Astrocyte of the spinal cord (primary cell): ENCODE results near the gene ZNF407.

ENCODE experiments used
- DNase-seq: peaks from one replicate; pipeline ENCODE4 v3.0.0; 2011; ENCODE audit warnings: low read depth, low spot score
- H3K4me3 ChIP-seq: 2 replicates; pipeline ENCODE4 v1.5.1; 2011; ENCODE audit warnings: low read depth, mild to moderate bottlenecking, low read length, moderate library complexity
- CTCF ChIP-seq: IDR thresholded peaks from 2 replicates; pipeline ENCODE4 v1.5.1; 2012; ENCODE audit warnings: low read depth, mild to moderate bottlenecking, low read length, inconsistent platforms
- in situ Hi-C: cut with HindIII; loops from 2 replicates; pipeline ENCODE4 v1.10.0; 2017; ENCODE audit warnings: low sequenced_read_pairs

Gene ZNF407

GRCh38 chr18:74806073-74806472 lies 208.4 kb downstream of the ZNF407 start:
- TF ChIP-seq CTCF: no peak
- in situ Hi-C loops: no loop called here
- no peak for DNase-seq
- no peak overlapping the region for H3K4me3 ChIP-seq

GRCh38 chr18:74806700-74807416 lies 209.2 kb downstream of the ZNF407 start:
- no peak for TF ChIP-seq CTCF
- peak; percentile 90 for DNase-seq
- no peak overlapping the region for H3K4me3 ChIP-seq
- in situ Hi-C loops: no loop called here

- DNase-seq: peak; percentile 24
- TF ChIP-seq CTCF: no peak
- no peak overlapping the region for H3K4me3 ChIP-seq
- in situ Hi-C loops: no loop called here
Measured at GRCh38 chr18:74817576-74817975, 219.9 kb downstream of the ZNF407 start.

GRCh38 chr18:74818516-74819175 lies 221.0 kb downstream of the ZNF407 start:
- no peak overlapping the region for H3K4me3 ChIP-seq
- TF ChIP-seq CTCF: no peak
- peak; percentile 36 for DNase-seq
- in situ Hi-C loops: no loop called here

GRCh38 chr18:74819433-74820059 lies 221.9 kb downstream of the ZNF407 start:
- no peak overlapping the region for H3K4me3 ChIP-seq
- DNase-seq: no peak
- in situ Hi-C loops: no loop called here
- TF ChIP-seq CTCF: peak; percentile 58

- in situ Hi-C loops: no loop called here
- DNase-seq: no peak
- no peak overlapping the region for H3K4me3 ChIP-seq
- TF ChIP-seq CTCF: no peak
Measured at GRCh38 chr18:74820160-74820780, 222.6 kb downstream of the ZNF407 start.
